Femur (tissue), 1 donor: ENCODE measurements around the gene DENND5B.
A peak's percentile ranks its signal among the peaks of the same experiment; 100 is the strongest.
"Not testable (repeated sequence)": the region's sequence is repeated elsewhere in the genome, so short reads cannot be mapped to it uniquely, and the experiment has no call there.

Experiments used
- DNase-seq: peaks from one replicate; pipeline ENCODE4 v3.0.0-alpha.2; 2017

DENND5B gene

DNA sequence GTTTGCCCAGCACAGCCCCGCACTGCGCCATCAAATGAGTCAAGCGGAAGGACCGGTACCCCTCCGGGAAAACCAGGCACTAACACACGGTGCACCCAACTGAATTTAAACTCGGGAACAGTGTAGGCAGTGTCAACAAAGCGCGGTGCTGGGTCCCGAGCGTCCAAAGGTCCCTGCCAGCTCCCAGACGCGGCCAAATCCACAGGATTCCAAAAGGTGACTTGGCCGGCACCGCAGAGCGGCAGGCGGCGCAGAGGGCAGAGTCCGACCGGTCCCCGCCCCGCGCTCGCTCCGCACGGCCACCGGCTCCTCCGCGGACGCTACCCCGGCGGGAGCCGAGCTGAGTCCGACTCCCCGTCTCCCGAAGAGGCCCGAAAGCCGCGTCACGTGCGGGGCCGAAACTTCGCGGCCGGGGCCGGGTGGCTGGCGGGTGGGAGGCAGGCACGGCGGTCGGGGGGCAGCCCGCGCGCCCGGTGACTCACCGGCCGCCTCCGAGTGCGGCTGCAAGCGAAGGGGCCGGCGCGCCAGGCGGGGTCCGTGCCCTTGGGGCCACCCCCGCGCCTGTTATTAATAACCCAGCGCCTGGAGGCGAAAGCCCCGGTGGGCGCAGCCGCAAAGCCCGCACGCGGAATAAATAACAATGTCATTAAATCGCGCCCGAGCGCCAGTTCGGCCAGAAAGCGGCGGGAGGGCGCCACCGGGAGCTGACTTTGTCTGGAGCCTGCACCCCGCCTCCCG lies 863 bp downstream of the DENND5B start:
- DNase-seq: peak; percentile 71

DNA sequence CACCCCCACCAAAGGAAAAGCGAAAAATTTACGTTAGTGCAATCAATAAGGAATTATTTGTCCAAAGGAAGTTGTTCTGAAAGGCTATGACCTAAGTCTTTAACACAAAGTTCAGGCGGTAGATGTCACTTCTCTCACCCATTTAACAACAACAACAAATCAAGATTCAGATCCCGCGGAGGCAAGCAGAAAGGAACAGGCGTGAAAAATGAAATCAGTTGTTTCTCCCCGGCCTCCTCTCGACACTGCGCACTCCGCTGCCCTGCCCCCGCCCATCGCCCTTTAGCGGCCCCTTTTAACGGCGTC lies 1.4 kb downstream of the DENND5B start:
- DNase-seq: peak; percentile 78

DNA sequence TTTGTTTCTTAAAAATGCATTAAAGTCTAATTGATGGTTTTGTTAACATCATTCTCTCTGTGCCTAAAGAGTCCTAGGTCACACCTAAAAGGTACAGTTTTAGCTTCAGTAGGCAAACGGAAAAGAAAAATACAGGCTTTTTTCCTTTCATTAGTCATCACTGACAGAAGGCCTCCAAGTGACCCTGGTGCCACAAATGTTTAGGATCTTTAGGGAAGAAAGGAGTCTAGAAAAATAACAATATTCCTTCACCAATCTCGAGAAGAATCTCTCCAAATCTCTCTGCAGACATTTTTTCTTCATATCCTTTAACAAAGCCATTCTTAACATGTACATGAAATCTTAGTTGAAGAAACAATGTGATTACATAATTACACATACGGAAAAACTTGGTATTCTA lies 2.0 kb downstream of the DENND5B start:
- no peak for DNase-seq

DNA sequence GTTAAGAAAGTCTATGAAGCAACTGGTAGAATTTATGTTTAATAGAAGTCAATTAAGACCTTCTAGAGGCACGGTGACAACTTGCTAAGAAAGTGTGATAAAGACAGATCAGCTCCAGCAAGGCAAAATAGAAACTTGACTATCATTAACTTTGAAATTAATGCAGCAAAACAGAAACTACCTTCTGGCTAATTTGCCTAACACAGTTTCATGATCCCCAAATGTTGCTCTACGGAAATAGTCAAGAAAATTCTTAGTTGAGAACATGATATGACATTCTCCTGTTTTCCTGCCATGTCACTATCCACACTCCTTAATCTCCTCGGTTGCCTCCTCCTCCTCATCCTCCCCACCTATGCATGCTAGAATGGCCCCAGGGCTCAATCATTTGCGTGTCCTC lies 4.2 kb downstream of the DENND5B start:
- DNase-seq: no peak

DNA sequence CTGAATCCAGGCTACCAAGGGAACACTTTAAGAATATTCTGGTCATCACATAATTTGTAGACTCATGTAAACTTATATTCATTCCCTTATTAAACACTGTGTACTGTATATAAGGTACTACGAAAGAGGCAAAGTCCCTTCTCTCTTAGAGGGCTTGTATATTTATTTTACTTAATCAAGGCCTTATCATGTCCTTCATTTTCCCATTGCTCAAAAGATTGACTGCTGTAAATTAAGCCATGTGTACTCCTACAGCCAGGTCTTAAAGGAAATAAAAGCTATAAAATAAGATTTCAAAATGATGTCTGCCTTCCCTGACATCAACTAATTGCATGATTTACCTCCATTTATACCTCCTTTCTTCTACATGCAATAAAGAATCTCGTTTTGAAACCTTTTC lies 5.0 kb downstream of the DENND5B start:
- DNase-seq: no peak

DNA sequence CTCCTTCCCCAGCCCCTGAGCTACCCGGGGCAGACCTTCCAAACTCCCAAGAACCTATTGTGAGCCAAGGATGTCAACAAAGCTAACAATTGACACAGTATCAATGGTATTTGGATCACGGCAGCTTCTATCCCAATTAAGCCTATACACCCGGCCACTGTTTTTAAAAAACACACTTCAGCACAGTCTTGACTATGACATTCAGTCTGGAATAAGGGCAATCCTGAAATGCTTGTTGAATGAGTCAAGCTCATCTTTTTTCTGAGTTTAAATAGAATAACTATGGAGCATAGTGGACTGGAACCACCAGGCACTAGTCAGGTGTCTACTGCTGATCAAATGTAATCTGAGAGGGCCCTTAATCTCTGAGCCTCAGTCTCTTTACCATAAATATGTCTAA lies 5.7 kb downstream of the DENND5B start:
- no peak for DNase-seq

DNA sequence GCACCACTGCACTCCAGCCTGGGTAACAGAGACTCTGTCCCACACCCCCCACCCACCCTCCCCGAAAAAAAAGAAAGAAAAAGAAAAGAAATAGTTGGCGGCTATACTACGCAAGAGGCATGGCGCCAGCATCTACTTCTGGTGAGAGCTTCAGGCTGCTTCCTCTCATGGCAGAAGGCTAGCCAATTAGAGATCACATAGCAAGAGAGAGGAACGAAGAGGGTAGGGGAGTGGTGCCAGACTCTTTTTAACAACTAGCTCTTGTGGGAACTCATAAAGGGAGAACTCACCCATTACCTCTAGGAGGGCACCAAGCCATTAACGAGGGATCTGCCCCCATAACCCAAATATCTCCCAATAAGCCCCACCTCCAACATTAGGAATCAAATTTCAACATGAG lies 6.2 kb downstream of the DENND5B start:
- no peak for DNase-seq

DNA sequence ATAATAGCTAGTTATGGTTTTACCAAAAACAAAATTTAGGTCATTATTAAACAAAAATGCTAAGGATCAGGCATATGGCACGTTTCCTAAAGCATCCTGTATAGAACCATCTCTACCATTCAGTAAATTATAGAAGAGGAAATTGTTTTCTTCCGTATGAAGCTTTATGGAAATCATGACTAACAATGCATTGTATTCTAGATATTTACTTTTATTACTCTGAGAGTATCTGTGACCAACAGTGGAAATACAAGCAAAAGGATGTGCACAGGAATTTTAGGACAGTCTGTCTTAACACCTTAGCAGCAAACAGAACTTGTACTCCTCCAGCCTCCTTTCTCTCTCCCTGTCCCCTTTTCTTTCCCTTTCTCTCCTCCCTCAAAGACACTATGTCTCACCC lies 7.1 kb downstream of the DENND5B start:
- DNase-seq: no peak

DNA sequence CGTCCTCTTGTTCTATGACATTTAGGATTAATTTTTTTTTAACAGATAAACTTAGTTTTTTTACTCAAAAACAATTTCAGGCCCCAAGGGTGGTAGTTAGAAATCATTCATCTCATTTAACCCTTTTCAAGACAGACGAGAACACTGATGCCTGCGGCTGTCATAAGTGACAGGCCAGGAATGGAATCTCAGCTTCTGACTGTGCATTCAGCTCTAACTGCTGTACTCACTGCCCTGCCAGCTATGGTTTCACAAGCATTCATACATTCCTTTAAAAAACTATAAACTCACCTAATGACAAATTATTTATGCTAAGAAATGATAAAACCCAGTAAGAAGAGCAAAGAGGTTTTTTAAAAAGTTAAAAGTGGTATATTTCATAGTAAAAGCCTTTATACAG lies 8.8 kb downstream of the DENND5B start:
- no peak for DNase-seq

DNA sequence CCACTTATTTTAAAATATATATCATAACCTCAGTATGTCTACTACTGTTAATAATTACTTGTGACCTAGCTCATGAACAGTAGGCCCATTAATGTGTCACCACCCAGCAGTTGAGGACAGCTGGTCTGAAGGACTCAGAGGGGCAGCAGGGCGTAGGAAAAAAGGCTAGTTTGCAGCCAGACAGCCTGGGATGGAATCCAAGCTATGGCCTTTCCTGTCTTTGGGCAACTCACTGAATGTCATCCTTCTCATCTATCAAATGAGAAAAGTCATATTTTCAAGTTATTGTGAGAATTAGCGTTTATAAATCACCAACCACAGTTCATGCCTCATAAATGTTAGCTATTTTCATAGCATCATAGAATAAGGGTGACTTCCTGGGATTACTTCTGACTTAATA lies 12.3 kb downstream of the DENND5B start:
- peak; percentile 66 for DNase-seq

DNA sequence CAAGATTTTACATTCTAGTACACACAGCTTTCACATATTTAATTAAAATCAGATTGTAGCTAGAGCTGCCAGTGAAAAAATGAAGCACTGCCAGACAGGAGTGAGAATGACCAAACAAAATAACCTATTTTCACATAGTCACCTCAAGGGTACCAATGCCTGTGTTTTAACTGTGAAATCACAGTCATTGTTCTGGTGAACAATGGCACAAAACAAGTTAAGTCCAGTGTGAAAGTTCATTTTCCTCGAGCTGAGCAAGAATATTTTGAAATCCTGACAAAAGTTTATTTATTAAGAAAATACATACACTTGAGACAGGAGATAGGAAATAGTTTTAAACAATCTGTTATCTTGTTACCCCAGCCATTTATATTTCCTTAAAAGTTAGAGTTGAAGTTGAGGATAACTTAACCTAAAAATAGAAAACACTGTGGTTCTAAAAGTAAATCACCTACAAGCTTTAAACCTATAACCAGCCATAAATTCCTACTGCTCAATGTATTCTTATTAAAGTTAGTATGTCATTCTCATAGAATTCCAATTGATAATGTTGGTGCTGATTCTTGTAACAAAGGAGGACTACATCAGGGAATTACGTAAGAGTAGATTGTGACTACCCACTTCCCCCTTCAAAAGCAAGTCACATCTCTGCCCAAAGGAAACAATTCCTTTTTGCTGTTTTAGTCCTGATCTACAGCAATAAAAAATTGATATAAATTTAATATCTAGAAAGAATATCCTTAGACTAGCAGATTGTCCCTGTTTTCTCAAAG lies 15.9 kb downstream of the DENND5B start:
- no peak for DNase-seq

DNA sequence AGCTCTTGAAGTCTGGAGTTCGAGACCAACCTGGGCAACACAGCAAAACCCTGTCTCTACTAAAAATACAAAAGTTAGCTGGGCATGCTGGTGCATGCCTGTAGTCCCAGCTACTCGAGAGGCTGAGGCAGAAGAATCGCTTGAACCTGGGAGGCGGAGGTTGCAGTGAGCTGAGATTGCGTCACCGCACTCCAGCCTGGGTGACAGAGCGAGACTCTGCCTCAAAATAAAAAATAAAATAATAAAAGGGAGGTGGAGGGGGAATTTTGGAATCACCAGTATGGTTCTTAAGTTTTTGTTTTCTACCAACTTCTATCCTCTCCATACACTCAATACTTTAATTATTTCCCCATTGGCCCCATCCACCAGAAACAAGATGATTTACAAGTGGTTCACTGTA lies 16.6 kb downstream of the DENND5B start:
- not testable (repeated sequence) for DNase-seq

DNA sequence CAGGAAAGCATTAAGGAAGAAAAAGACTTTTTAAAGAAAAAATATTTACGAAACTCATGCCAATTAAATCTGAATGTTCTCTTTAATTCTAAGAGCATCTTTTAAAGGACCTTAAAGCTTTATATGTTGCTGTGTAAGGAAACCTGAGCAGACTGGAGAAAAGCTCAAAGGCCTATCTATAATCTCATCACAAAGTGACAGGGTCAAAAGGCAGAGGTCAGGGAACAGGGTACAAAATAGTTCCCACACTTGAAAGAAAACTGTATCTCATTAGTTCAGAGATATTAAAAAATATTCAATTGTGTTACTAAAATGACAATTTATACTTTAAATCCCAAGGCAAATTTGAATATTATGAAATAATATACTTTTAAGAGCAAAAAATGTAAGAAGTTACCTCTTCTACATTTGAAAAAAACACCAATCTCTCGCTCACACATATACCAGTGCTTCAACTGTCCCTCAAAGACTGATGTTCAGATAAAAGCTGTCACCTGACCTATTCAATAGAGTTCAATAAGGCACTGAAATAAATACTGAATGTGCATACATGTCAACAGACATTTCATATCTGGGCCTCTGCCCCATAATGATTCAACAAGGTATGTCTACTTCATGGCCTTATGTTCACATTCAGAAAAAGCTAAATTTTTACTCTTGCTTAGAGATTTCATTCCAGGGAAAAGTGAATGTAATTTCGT lies 17.9 kb downstream of the DENND5B start:
- DNase-seq: no peak

DNA sequence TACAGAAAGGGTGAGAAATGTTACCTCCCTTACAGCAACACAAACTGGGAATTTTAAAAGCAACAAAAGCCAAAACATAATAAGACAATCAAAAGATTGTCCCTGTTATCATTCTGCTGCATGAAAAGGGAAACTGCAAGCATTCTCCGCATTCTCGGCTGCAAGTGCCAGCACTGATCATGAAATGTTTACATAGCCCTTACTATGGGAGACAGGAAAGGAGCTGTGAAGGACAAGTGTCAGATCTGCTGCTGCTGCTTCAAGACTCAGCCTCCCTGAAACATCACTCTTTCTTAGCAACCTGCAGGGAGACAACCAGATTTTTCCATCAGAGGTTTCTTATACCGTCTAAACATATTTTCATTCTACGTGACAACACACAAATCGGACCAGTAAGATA lies 20.1 kb downstream of the DENND5B start:
- no peak for DNase-seq

DNA sequence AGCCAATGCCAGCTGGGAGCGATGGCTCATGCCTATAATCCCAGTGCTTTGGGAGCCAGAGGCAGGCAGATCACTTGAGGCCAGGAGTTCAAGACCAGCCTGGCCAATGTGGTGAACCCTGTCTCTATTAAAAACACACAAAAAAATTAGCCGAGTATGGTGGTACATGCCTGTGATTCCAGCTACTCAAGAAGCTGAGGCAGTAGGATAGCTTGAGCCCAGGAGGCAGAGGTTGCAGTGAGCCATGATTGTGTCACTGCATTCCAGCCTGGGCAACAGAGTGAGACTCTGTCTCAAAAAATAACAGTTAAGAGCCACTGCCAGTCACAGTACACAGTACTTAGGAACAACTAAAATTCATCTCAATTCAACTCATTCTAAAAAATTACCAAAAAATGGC lies 21.4 kb downstream of the DENND5B start:
- DNase-seq: not testable (repeated sequence)

DNA sequence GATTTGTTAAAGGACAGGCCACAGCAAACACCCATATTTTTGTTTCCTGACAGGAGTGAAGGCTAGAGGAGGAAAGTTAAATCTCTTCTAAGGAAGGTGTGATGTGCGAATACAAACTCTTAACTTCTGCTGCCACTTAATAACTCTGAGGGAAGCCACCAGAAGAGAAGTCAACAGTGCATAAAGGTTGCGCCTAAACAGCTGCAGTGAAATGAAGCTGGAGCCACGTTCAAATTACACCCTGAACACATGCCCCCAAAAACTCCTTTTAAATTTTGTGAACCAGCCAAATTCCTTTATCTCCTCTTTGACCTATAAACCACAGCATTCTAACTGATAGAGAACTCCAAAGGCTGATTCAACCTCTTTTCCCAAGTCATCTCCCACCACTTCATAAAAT lies 22.4 kb downstream of the DENND5B start:
- no peak for DNase-seq

DNA sequence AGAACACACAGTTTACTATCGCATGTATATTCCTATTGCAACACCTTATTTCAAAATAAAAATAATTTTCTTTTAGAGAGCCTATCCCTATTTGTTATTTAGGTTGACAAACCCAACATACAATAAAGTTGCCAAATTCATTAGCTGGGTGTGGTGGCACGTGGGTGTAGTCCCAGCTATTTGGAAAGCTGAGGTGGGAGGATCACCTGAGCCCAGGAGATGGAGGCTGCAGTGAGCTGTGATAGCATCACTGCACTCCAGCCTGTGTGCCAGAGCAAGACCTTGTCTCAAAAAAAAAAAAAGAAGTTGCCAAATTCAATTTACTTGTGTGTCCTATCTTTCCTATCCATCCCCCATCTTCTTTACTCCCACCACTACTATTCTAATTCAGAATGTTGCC lies 23.9 kb downstream of the DENND5B start:
- no peak for DNase-seq

DNA sequence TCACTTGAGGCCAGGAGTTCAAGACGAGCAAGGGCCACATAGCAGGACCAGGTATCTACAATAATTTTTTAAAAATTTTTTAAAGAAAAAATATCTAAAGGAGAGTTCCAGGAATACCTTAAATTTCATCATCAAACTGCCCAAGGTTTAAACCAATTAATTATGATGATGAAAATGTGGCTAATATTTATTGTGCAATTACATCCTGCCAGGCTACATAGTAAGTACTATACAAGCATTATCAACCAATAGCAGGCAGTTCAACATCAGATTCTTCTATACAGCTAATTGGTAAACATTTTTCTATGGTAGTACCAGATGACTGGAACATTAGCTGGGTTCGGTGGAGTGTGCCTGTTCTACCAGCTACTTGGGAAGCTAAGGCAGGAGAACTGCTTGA lies 24.4 kb downstream of the DENND5B start:
- DNase-seq: no peak

DNA sequence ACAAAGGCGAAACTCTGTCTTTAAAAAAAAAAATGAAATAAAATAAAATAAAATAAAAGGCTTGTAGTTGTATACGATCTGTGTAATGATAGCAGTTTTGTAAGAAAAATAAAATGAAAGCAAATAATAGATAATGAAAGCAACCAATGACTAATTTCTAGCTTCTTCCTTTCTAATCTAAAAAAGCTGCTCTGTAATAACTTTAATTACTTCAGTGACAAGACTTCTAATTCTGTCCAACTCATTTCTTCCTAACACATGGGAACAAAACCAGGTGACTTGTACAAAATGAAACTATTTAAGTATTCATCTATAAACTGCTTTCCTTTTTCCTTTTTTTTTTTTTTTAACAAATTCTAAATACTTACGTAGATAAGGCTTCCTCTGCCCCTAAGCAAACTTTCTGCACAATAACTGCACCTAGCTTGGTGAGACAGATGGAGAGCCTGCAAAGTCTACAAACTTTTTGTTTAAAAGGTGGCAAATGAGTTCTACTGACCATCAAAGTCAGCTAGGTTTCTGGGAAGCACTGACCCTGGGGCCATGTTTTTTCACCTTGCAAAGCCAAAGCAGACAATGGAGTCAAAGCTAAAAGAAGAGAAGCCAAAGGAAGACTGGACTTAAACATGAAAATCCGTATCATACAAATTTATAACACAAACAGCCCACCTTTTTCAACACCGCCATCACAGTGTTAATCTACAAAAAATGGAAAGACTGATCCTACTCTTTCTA lies 28.2 kb downstream of the DENND5B start:
- DNase-seq: no peak

DNA sequence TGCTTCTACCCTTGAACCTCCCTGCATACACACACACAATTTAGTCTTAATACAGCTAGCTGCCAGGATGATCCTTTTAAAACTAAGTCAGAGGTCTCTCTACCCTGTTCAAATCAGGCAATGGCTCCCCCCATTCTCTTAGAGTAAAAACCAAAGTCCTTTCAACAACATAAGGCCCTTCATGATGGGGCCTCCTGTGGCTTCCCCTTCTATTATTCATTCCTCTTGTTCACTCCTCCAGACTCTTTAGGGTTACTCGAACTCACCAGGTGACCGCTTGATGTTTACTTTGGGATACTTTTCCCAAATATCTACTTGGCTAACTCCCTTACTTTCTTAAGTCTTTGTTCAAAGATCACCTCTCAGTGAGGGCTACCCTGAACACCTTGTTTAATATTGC lies 30.4 kb downstream of the DENND5B start:
- no peak for DNase-seq

DNA sequence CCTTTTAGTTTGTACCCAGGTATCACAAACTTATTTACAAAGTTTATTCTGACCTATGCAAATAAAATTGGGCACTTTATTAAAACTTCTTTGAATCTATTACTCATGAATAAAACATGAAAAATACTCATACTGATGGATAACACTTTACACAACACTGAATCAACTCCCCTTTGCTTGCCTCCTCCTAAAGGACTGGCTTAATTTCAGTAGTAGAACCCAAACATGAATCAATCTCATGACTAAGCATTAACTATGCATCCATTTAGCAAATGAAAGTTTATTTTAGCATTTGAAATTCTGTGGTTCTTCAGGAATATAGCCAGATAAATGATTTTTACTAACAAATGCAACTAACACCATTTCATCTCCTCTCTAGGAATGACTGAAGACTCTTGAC lies 32.4 kb downstream of the DENND5B start:
- DNase-seq: no peak

DNA sequence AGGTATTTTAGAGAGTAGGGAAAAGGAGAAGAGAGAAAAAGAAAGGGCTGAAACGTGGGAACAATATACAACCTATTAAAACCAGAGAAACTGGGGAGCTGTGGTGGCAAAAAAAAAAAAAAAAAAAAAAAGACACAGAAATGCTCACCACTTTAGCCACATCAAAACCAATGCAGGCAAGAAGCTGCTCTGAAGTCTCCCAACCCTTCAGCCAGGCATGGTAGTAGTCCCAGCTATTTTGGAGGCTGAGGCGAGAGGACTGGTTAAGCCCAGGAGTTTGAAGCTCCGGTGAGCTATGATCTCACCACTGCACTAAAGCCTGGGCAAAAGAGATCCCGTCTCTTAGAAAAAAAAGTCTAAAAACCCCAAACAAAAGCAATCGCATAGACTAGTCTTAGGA lies 33.2 kb downstream of the DENND5B start:
- DNase-seq: no peak

DNA sequence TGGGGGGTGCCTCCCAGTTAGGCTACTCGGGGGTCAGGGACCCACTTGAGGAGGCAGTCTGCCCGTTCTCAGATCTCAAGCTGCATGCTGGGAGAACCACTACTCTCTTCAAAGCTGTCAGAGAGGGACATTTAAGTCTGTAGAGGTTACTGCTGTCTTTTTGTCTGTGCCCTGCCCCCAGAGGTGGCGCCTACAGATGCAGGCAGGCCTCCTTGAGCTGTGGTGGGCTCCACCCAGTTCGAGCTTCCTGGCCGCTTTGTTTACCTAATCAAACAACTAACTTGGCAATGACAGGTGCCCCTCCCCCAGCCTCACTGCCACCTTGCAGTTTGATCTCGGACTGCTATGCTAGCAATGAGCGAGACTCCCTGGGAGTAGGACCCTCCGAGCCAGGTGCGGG lies 35.5 kb downstream of the DENND5B start:
- DNase-seq: not testable (repeated sequence)

DNA sequence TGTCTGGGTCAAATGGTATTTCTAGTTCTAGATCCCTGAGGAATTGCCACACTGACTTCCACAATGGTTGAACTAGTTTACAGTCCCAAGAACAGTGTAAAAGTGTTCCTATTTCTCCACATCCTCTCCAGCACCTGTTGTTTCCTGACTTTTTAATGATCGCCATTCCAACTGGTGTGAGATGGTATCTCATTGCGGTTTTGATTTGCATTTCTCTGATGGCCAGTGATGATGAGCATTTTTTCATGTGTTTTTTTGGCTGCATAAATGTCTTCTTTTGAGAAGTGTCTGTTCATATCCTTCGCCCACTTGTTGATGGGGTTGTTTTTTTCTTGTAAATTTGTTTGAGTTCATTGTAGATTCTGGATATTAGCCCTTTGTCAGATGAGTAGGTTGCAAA lies 40.3 kb downstream of the DENND5B start:
- DNase-seq: not testable (repeated sequence)
